Endothelial cell of umbilical vein (primary cell): ENCODE results near the gene ZNF470. TPM values are rescaled to one million over a fixed set of nuclear protein-coding genes. Genes with fewer than 3 reads are reported as not detected.

Experiments
- BruUV-seq: library from RNA; stranded (reverse); fragments of 400-500 nt; replicated peaks from 2 replicates; lab custom pipeline; 2021; lab: Mats Ljungman, UMichigan
- CTCF ChIA-PET: fragments of 300-600, 350-600 bp; sonication (Branson Sonifier 250); formaldehyde crosslinking; loops from one replicate; lab custom pipeline; 2021; ENCODE audit warnings: antibody characterized with exemption, inconsistent platforms; lab: Charles Lee
- POLR2A ChIA-PET: fragments of 300-600, 350-600 bp; sonication (Branson Sonifier 250); formaldehyde crosslinking; loops from one replicate; lab custom pipeline; 2021; ENCODE audit warnings: antibody characterized with exemption, inconsistent platforms; lab: Charles Lee
- DNase-seq: peaks from one replicate; pipeline ENCODE4 v3.0.0-alpha.2; 2011; ENCODE audit warnings: low read depth, low spot score
- FAIRE-seq: peaks from 2 replicates; lab custom pipeline; 2011; peaks lifted over from hg19 to GRCh38; lab: Jason Lieb, UNC
- H2AFZ ChIP-seq: 2 replicates; pipeline ENCODE4 v1.6.0; 2012; ENCODE audit warnings: low read depth, low read length, control low read depth, inconsistent platforms
- H3K27ac ChIP-seq: 2 replicates; pipeline ENCODE4 v1.5.1; 2011; ENCODE audit warnings: low read depth, mild to moderate bottlenecking, control low read depth, low read length, moderate library complexity; ENCODE audit not compliant: insufficient read depth
- H3K27me3 ChIP-seq, 2 experiments: 2 replicates each; pipeline versions ENCODE4 v1.6.0 to v1.6.1; 2011; ENCODE audit warnings: low read length in 2 of 2, mixed read lengths in 1 of 2; ENCODE audit not compliant: control insufficient read depth in 2 of 2, insufficient read depth in 2 of 2
- H3K36me3 ChIP-seq, 2 experiments: 2 replicates in 1 of 2; 3 replicates in 1 of 2; pipeline ENCODE4 v1.5.1; 2011; ENCODE audit warnings: low read length in 2 of 2, mild to moderate bottlenecking in 1 of 2, moderate library complexity in 1 of 2; ENCODE audit not compliant: control insufficient read depth in 2 of 2, insufficient read depth in 2 of 2; ENCODE audit errors: extremely low read depth in 1 of 2
- H3K4me1 ChIP-seq: 3 replicates; pipeline ENCODE4 v1.5.1; 2011; ENCODE audit warnings: mild to moderate bottlenecking, low read length; ENCODE audit not compliant: control insufficient read depth, insufficient read depth; ENCODE audit errors: extremely low read depth
- H3K4me2 ChIP-seq: 2 replicates; pipeline ENCODE4 v1.6.1; 2011; ENCODE audit warnings: low read length, control low read depth, mixed read lengths; ENCODE audit not compliant: insufficient read depth
- H3K4me3 ChIP-seq, 3 experiments: fragments of 200-600 bp in 1 of 3; sonication (generic), shearing (Covaris generic) in 1 of 3; replicated peaks in 1 of 3; 2 replicates each; pipeline ENCODE4 v1.5.1; 2011 to 2016; ENCODE audit warnings: control low read depth in 3 of 3, low read length in 3 of 3, mild to moderate bottlenecking in 2 of 3, inconsistent platforms in 1 of 3, low read depth in 1 of 3, moderate library complexity in 1 of 3; ENCODE audit not compliant: insufficient read depth in 1 of 3
- H3K79me2 ChIP-seq: 2 replicates; pipeline ENCODE4 v1.6.0; 2012; ENCODE audit warnings: low read length, inconsistent platforms; ENCODE audit not compliant: control insufficient read depth, insufficient read depth
- H3K9ac ChIP-seq: replicated peaks from 2 replicates; pipeline ENCODE3; 2011; ENCODE audit warnings: low read length, control low read depth; ENCODE audit not compliant: insufficient read depth; ENCODE audit errors: extremely low read depth
- H3K9me1 ChIP-seq: replicated peaks from 3 replicates; pipeline ENCODE4 v1.6.0; 2011; ENCODE audit warnings: mild to moderate bottlenecking, low read length; ENCODE audit not compliant: control insufficient read depth, insufficient read depth; ENCODE audit errors: extremely low read depth
- H3K9me3 ChIP-seq: replicated peaks from 2 replicates; pipeline ENCODE4 v1.5.1; 2012; ENCODE audit warnings: low read length, inconsistent platforms; ENCODE audit not compliant: control insufficient read depth, insufficient read depth
- H4K20me1 ChIP-seq: replicated peaks from 2 replicates; pipeline ENCODE3; 2011; ENCODE audit warnings: mild to moderate bottlenecking, low read length; ENCODE audit not compliant: control insufficient read depth, insufficient read depth; ENCODE audit errors: extremely low read depth
- CTCF ChIP-seq, 2 donors: IDR thresholded peaks; 1 replicate in 1 of 2; 2 replicates in 1 of 2; pipeline ENCODE4 v1.5.1; 2011; ENCODE audit warnings: low read length in 2 of 2, mild to moderate bottlenecking in 2 of 2, moderate library complexity in 2 of 2, control low read depth in 1 of 2, inconsistent platforms in 1 of 2, low read depth in 1 of 2; ENCODE audit not compliant: insufficient read depth in 1 of 2; ENCODE audit errors: extremely low read depth in 1 of 2
- EZH2 ChIP-seq: IDR thresholded peaks from 2 replicates; pipeline ENCODE4 v1.6.1; 2012; ENCODE audit warnings: borderline replicate concordance, low read depth, mild to moderate bottlenecking, moderate library complexity, low read length, inconsistent platforms; ENCODE audit not compliant: severe bottlenecking
- FOS ChIP-seq: IDR thresholded peaks from 2 replicates; pipeline ENCODE4 v1.6.1; 2011; ENCODE audit warnings: mild to moderate bottlenecking, low read length, moderate library complexity, borderline replicate concordance; ENCODE audit not compliant: insufficient read depth
- GATA2 ChIP-seq: IDR thresholded peaks from 2 replicates; pipeline ENCODE4 v1.7.0; 2011; ENCODE audit warnings: low read depth, mild to moderate bottlenecking, moderate library complexity, mixed read lengths, low read length; ENCODE audit not compliant: insufficient read length, insufficient read depth
- JUN ChIP-seq: IDR thresholded peaks from 2 replicates; pipeline ENCODE4 v1.6.1; 2011; ENCODE audit warnings: borderline replicate concordance, low read depth; ENCODE audit not compliant: insufficient read length, insufficient read depth
- MYC ChIP-seq: IDR thresholded peaks from one replicate; pipeline ENCODE4 v1.6.1; 2011; ENCODE audit warnings: mild to moderate bottlenecking, low read depth, low read length
- POLR2A ChIP-seq: IDR thresholded peaks from 2 replicates; pipeline ENCODE4 v1.6.1; 2012; ENCODE audit warnings: low read depth, mild to moderate bottlenecking, control low read depth, low read length
- POLR2AphosphoS5 ChIP-seq: IDR thresholded peaks from 2 replicates; pipeline ENCODE4 v1.6.1; 2012; ENCODE audit warnings: low read depth, mild to moderate bottlenecking, control low read depth, low read length, moderate library complexity; ENCODE audit not compliant: insufficient read depth
- dilution Hi-C: fragments of 300-500 bp; cut with MboI; formaldehyde crosslinking; loops from one replicate; pipeline ENCODE4 v1.15.0; 2019; ENCODE audit warnings: low sequenced_read_pairs; ENCODE audit not compliant: extremely low pct_ligation_motif_present
- intact Hi-C: fragments of 100-400 bp; cut with micrococcal nuclease; formaldehyde crosslinking; loops from one replicate; pipeline ENCODE4 v1.10.0; 2022
- polyA plus RNA-seq, 4 experiments: library from polyadenylated mRNA; depleted of rRNA in 3 of 4; stranded (reverse) in 3 of 4; unstranded in 1 of 4; fragments of >200 nt; gene quantifications; 2 replicates each; pipeline versions ENCODE4 v1.2.1 to v1.2.3, GENCODE V29; 2011 to 2012; ENCODE audit warnings: missing spikeins in 1 of 4
- total RNA-seq: library from RNA; stranded (reverse); gene quantifications from 2 replicates; pipeline ENCODE4 v1.2.3, GENCODE V29; 2021
- TF ChIP-seq, protein P1 (sequence below): IDR thresholded peaks from 2 replicates; pipeline ENCODE4 v1.6.1; 2011; ENCODE audit not compliant: insufficient read depth, insufficient read length

The ZNF470 gene
- total and polyA plus RNA-seq, 2 donors (not counting 3 experiments of a cell fraction or from before 2014, with no cell fraction given) = 1.0 to 3.9 TPM

DNA sequence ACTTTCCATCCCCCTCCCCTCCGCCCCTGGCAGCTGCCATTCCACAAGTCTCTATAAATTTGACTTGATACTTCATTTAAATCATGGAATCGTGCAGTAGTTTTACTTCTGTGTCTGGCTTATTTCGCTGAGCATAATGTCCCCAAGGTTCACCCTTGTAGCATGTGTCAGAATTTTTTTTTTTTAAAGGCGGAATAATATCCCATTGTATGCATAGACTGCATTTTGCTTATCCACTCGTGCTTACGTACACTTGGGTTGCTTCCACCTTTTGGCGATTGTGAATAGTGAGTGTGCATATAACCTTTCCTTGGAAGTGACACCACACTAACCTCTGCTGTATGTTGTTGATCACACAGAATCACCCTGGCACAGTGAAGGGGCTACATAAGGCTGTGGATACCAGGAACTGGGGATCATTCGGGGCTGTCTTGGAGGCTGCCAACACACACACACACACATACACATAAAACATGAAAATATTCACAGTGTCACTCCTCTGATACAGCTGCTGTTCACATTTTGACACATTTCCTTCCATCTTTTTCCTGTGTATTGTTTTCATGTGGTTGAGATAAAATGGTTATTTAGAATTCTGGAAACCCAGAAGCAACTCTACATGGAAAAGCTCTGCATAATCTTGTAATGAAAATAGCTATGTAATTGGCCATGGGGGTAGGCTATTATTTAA lies 41.2 kb downstream of the ZNF470 start:
- Histone ChIP-seq H3K4me2 (no peak overlapping the region), H3K9me3 (no peaks in the 10 kb centered on the region), H4K20me1 (no peaks in the 10 kb centered on the region), H3K4me3 (no peak overlapping the region), H2AFZ (no peak overlapping the region), H3K4me1 (no peaks in the 10 kb centered on the region), H3K79me2 (peaks cover 7% of the 10 kb centered on the region), H3K27me3 (no peaks in the 10 kb centered on the region), H3K27ac (no peak overlapping the region), H3K9ac (no peak overlapping the region), H3K36me3 (peaks cover 0 to 4% of the 10 kb centered on the region in 2 experiments), H3K9me1 (no peaks in the 10 kb centered on the region)
- FAIRE-seq (peak; percentile 28), DNase-seq (peak; percentile 9)
- ChIA-PET POLR2A (no interaction called here), CTCF (no interaction called here)
- TF ChIP-seq MYC = no peak
- no peak for TF ChIP-seq JUN
- no peak for TF ChIP-seq GATA2
- TF ChIP-seq POLR2A = no peak
- TF ChIP-seq FOS = no peak
- no peak for TF ChIP-seq POLR2AphosphoS5
- no peak for TF ChIP-seq EZH2
- TF ChIP-seq, protein P1, sequence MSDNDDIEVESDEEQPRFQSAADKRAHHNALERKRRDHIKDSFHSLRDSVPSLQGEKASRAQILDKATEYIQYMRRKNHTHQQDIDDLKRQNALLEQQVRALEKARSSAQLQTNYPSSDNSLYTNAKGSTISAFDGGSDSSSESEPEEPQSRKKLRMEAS = no peak
- TF ChIP-seq CTCF (IDR thresholded peaks at IDR 0.05; ENCODE audit: extremely low read depth in 1 of 2, insufficient read depth in 1 of 2, low read depth in 1 of 2, low read length in 2 of 2) = no peak
- intact Hi-C loops = no loop called here
- dilution Hi-C loops = no loop called here
- BruUV-seq = no TSS peak
